Thyroid gland (tissue), 4 donors: Measurements from ENCODE around the gene C16orf86.

ENCODE experiments used
- POLR2A ChIP-seq, 2 donors: fragments of 450-650 bp; IDR thresholded peaks; one replicate each; pipeline ENCODE4 v1.6.1; 2017; ENCODE audit warnings: antibody characterized with exemption in 2 of 2, mild to moderate bottlenecking in 2 of 2, moderate library complexity in 1 of 2
- TF ChIP-seq, protein P1 (sequence below), 6 experiments: fragments of 200-600 bp in 3 of 6; fragments of 450-650 bp in 3 of 6; sonication (generic) in 3 of 6; IDR thresholded peaks; one replicate each; pipeline ENCODE4 v1.5.1; 2016 to 2019; ENCODE audit warnings: antibody characterized with exemption in 6 of 6, mild to moderate bottlenecking in 2 of 6, inconsistent platforms in 1 of 6, moderate library complexity in 1 of 6

DNA sequence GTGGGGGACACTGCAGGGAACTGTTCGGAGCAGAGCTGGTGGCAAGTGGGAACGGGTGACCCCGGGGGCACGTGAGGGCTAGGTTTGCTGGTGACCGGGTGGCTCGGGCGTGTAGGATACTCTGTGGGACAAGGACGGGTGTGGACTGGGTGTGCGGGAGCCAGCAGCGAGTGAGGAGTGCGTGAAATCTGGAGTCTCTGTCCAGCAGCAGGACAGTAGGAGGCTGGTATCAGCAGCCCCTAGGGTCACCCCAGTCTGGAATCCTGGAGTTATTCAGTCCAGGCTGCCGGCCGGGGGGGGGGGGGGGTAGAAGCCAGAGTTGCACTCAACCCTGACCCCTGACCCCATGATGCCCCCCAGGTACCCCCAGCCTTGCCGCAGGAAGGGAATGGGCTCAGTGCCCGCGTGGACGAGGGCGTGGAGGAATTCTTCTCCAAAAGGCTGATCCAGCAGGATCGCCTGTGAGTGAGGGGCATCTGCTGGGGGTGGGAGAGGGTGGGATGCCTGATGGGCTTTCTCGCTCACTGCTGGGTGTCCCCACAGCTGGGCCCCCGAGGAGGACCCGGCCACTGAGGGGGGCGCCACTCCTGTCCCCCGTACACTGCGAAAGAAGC lies 12.7 kb upstream of the C16orf86 start:
- TF ChIP-seq POLR2A (IDR thresholded peaks at IDR 0.05), result no peak
- TF ChIP-seq, protein P1, sequence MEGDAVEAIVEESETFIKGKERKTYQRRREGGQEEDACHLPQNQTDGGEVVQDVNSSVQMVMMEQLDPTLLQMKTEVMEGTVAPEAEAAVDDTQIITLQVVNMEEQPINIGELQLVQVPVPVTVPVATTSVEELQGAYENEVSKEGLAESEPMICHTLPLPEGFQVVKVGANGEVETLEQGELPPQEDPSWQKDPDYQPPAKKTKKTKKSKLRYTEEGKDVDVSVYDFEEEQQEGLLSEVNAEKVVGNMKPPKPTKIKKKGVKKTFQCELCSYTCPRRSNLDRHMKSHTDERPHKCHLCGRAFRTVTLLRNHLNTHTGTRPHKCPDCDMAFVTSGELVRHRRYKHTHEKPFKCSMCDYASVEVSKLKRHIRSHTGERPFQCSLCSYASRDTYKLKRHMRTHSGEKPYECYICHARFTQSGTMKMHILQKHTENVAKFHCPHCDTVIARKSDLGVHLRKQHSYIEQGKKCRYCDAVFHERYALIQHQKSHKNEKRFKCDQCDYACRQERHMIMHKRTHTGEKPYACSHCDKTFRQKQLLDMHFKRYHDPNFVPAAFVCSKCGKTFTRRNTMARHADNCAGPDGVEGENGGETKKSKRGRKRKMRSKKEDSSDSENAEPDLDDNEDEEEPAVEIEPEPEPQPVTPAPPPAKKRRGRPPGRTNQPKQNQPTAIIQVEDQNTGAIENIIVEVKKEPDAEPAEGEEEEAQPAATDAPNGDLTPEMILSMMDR (IDR thresholded peaks at IDR 0.05), result no peak
